HFFc6 (cell line): ENCODE measurements around the gene C1orf232. TPM values are rescaled to one million over a fixed set of nuclear protein-coding genes. Genes with fewer than 3 reads are reported as not detected.

ENCODE experiments used
- DNase-seq: peaks from one replicate; pipeline ENCODE4 v3.0.0-alpha.2; 2018
- H3K27ac Mint-ChIP-seq: 2 replicates; pipeline ENCODE4 v1.8.0; 2020; ENCODE audit warnings: mild to moderate bottlenecking, mixed read lengths
- H3K27me3 Mint-ChIP-seq: 2 replicates; pipeline ENCODE4 v1.8.0; 2021; ENCODE audit warnings: mild to moderate bottlenecking, moderate library complexity, mixed read lengths; ENCODE audit not compliant: insufficient read depth
- H3K36me3 Mint-ChIP-seq: 2 replicates; pipeline ENCODE4 v1.8.0; 2021; ENCODE audit warnings: low read depth, mixed read lengths
- H3K4me1 Mint-ChIP-seq: 2 replicates; pipeline ENCODE4 v1.8.0; 2020; ENCODE audit warnings: low read depth, mixed read lengths
- H3K4me3 Mint-ChIP-seq: 2 replicates; pipeline ENCODE4 v1.8.0; 2020; ENCODE audit warnings: mild to moderate bottlenecking, moderate library complexity, mixed read lengths
- H3K9me3 Mint-ChIP-seq: 2 replicates; pipeline ENCODE4 v1.8.0; 2020; ENCODE audit warnings: mild to moderate bottlenecking, mixed read lengths
- total RNA-seq, 6 experiments: library from RNA; stranded (reverse); fragmentation: NEBNext Ultra II Directional; extraction: Animal tissue kit (Norgen Biotek cat#: 25700); gene quantifications; 2 replicates in 1 of 6; 3 replicates in 5 of 6; pipeline ENCODE4 v1.2.3, GENCODE V29; 2021
- TF ChIP-seq, protein P1 (sequence below): fragments of 200-600 bp; sonication (generic); IDR thresholded peaks from 2 replicates; pipeline ENCODE4 v1.5.0; 2021; ENCODE audit warnings: antibody characterized with exemption, mild to moderate bottlenecking

C1orf232 gene
- total RNA-seq, 6 experiments from 2014 or later: not detected

DNA sequence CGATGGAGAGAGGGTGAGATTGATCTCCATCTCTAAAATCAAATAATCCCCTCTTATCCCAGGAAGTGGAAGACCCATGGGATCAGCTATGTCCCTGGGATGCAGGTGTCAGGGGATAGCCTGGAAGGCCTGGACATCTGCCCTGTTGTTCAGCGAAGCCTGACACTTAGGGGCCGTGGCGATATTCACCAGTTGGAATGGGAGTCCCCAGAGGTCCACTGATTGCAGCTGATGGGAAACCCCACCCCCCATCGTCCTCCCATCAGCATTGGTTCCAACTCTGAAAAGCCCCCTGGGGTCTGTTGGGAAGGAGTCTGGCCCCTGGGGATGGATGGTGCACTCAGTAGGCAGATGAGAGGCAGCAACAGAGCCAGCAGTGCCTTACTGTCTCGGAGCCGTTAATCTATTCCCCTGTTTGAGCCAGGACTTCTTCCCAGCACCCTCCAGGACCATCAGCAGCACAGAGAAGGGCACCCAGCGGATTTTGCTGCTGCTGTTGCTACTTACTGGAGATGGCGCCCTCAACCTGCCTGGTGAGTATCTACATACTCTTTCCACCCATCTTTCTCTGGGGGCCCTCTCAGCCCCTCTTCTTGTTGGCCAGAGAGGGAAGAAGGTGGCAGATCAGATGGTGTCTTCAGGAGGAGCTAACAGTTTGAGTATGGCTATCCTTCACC lies 35.0 kb upstream of the C1orf232 start:
- Mint-ChIP-seq H3K4me3 (no peak overlapping the region), H3K4me1 (peaks cover 15% of the 10 kb centered on the region), H3K27me3 (peaks cover 36% of the 10 kb centered on the region), H3K36me3 (no peaks in the 10 kb centered on the region), H3K27ac (no peak overlapping the region), H3K9me3 (no peaks in the 10 kb centered on the region)
- TF ChIP-seq, protein P1, sequence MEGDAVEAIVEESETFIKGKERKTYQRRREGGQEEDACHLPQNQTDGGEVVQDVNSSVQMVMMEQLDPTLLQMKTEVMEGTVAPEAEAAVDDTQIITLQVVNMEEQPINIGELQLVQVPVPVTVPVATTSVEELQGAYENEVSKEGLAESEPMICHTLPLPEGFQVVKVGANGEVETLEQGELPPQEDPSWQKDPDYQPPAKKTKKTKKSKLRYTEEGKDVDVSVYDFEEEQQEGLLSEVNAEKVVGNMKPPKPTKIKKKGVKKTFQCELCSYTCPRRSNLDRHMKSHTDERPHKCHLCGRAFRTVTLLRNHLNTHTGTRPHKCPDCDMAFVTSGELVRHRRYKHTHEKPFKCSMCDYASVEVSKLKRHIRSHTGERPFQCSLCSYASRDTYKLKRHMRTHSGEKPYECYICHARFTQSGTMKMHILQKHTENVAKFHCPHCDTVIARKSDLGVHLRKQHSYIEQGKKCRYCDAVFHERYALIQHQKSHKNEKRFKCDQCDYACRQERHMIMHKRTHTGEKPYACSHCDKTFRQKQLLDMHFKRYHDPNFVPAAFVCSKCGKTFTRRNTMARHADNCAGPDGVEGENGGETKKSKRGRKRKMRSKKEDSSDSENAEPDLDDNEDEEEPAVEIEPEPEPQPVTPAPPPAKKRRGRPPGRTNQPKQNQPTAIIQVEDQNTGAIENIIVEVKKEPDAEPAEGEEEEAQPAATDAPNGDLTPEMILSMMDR: no peak
- DNase-seq: no peak

DNA sequence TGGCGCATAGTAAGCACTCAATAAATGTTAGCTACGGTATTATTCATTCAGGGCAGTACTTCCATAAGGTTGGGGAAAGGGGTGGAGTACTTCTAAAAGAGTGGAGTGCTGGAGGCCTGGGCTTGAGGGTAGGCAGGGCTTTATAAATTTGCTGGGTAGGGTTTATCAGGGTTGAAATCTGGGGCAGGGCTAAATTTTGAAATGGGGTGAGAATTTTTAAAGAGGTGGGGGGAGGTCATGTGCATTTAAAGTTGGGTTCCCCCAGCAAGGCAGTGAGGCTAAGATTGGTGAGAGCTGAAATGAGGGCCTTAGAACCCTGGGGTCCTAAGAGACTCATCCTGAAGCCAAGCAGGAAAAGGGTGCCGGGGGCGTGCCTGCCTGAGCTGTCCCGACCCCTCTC lies 31.6 kb upstream of the C1orf232 start:
- Mint-ChIP-seq H3K27ac (no peak overlapping the region), H3K36me3 (no peaks in the 10 kb centered on the region), H3K27me3 (peaks cover 36% of the 10 kb centered on the region), H3K4me1 (peaks cover 15% of the 10 kb centered on the region), H3K9me3 (no peaks in the 10 kb centered on the region), H3K4me3 (no peak overlapping the region)
- no peak for DNase-seq
- TF ChIP-seq, protein P1: no peak

DNA sequence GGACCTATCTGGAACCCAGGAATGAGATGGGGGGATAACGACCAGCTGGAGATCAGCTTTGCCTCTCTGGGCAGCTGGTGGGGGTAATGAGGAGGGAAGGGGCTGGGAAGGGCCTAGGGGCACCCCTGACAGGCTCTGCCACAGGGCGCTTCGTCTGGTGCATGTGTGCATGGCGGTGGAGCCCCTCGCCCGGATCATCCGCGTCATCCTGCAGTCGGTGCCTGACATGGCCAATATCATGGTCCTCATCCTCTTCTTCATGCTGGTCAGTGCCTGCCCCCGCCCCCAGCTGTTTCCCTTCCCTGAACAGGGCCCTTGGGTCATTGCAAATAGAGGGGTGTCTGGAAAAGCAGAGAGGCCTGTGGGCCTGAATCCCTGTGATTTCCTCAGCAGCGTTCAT lies 29.1 kb upstream of the C1orf232 start:
- Mint-ChIP-seq H3K4me3 (no peak overlapping the region), H3K27me3 (peaks cover 30% of the 10 kb centered on the region), H3K9me3 (no peaks in the 10 kb centered on the region), H3K27ac (no peak overlapping the region), H3K4me1 (peaks cover 15% of the 10 kb centered on the region), H3K36me3 (no peaks in the 10 kb centered on the region)
- TF ChIP-seq, protein P1: no peak
- no peak for DNase-seq

DNA sequence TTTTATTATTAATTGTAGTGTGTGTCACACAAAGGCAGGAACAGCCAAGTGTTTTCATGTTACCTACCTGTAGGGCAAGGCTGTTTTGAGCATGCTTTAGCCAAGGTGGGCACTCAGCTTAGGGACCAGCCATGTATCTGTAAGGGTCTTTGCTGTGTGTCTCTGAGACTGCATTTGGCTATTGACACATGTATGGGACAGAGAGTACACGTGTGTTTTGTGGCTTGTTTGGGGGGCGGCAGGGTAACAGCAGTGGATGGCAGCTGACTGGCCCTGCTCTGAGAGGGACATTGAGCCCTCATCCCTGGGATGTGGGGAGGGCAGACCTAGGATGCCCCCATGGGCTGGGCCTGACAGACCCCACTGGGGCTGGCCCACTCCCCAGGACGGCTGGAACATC lies 28.5 kb upstream of the C1orf232 start:
- Mint-ChIP-seq H3K4me3 (no peak overlapping the region), H3K9me3 (no peaks in the 10 kb centered on the region), H3K36me3 (no peaks in the 10 kb centered on the region), H3K27me3 (peaks cover 30% of the 10 kb centered on the region), H3K27ac (no peak overlapping the region), H3K4me1 (peaks cover 15% of the 10 kb centered on the region)
- TF ChIP-seq, protein P1: no peak
- DNase-seq: no peak

DNA sequence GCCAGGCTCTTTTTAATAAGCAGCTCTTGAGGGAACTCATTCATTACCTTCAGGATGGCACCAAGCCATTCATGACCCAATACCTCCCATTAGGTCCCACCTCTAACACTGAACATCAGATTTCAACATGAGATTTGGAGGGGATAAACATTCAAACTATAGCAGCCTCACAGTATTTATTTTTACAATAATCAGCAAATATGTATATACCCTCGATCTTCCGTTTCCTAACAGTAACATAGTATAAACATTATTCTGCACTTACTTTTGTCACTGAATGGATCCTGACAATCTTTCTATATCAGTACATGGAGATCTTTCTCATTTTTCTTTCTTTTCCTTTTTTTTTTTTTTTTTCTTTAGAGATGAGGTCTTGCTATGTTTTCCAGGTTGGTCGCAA lies 27.0 kb upstream of the C1orf232 start:
- TF ChIP-seq, protein P1: no peak
- H3K36me3 Mint-ChIP-seq: no peaks in the 10 kb centered on the region
- peaks cover 3% of the 10 kb centered on the region for H3K4me1 Mint-ChIP-seq
- H3K27ac Mint-ChIP-seq: no peak overlapping the region
- H3K4me3 Mint-ChIP-seq: no peak overlapping the region
- no peak for DNase-seq
- peaks cover 33% of the 10 kb centered on the region for H3K27me3 Mint-ChIP-seq
- H3K9me3 Mint-ChIP-seq: no peaks in the 10 kb centered on the region
